Vagina (tissue), 2 donors: ENCODE results near the gene MC3R.

ENCODE experiments used
- CTCF ChIP-seq, 3 experiments: fragments of 450-650 bp in 2 of 3; fragments of 200-600 bp in 1 of 3; sonication (generic) in 1 of 3; IDR thresholded peaks; one replicate each; pipeline ENCODE4 v1.5.1; 2017 to 2019; ENCODE audit warnings: antibody characterized with exemption in 3 of 3, mild to moderate bottlenecking in 2 of 3, moderate library complexity in 2 of 3
- POLR2A ChIP-seq, 2 donors: fragments of 450-650 bp; IDR thresholded peaks; one replicate each; pipeline ENCODE4 v1.6.1; 2017; ENCODE audit warnings: antibody characterized with exemption in 2 of 2, mild to moderate bottlenecking in 2 of 2, moderate library complexity in 2 of 2
- POLR2AphosphoS5 ChIP-seq, 2 donors: sonication (generic); formaldehyde crosslinking; IDR thresholded peaks; one replicate each; pipeline ENCODE4 v1.9.0; 2017; ENCODE audit warnings: antibody characterized with exemption in 2 of 2, mild to moderate bottlenecking in 2 of 2, low read depth in 1 of 2; ENCODE audit not compliant: insufficient read depth in 1 of 2

GRCh38 chr20:56278196-56278595, 29.7 kb downstream of the MC3R start:
- no peak for TF ChIP-seq CTCF (IDR thresholded peaks at IDR 0.05)
- no peak for TF ChIP-seq POLR2A (IDR thresholded peaks at IDR 0.05)
- no peak for TF ChIP-seq POLR2AphosphoS5 (IDR thresholded peaks at IDR 0.05; ENCODE audit: insufficient read depth in 1 of 2, low read depth in 1 of 2)
